Thyroid gland (tissue), 4 donors: ENCODE data around the gene RCAN2.

Source experiments
- POLR2A ChIP-seq, 2 donors: fragments of 450-650 bp; IDR thresholded peaks; one replicate each; pipeline ENCODE4 v1.6.1; 2017; ENCODE audit warnings: antibody characterized with exemption in 2 of 2, mild to moderate bottlenecking in 2 of 2, moderate library complexity in 1 of 2
- TF ChIP-seq, protein P1 (sequence below), 6 experiments: fragments of 200-600 bp in 3 of 6; fragments of 450-650 bp in 3 of 6; sonication (generic) in 3 of 6; IDR thresholded peaks; one replicate each; pipeline ENCODE4 v1.5.1; 2016 to 2019; ENCODE audit warnings: antibody characterized with exemption in 6 of 6, mild to moderate bottlenecking in 2 of 6, inconsistent platforms in 1 of 6, moderate library complexity in 1 of 6

GRCh38 chr6:46274502-46274901 is 216.7 kb downstream of the RCAN2 start:
- TF ChIP-seq, protein P1, sequence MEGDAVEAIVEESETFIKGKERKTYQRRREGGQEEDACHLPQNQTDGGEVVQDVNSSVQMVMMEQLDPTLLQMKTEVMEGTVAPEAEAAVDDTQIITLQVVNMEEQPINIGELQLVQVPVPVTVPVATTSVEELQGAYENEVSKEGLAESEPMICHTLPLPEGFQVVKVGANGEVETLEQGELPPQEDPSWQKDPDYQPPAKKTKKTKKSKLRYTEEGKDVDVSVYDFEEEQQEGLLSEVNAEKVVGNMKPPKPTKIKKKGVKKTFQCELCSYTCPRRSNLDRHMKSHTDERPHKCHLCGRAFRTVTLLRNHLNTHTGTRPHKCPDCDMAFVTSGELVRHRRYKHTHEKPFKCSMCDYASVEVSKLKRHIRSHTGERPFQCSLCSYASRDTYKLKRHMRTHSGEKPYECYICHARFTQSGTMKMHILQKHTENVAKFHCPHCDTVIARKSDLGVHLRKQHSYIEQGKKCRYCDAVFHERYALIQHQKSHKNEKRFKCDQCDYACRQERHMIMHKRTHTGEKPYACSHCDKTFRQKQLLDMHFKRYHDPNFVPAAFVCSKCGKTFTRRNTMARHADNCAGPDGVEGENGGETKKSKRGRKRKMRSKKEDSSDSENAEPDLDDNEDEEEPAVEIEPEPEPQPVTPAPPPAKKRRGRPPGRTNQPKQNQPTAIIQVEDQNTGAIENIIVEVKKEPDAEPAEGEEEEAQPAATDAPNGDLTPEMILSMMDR (IDR thresholded peaks at IDR 0.05), result no peak
- no peak for TF ChIP-seq POLR2A (IDR thresholded peaks at IDR 0.05)
